Measurements from ENCODE around the gene TMEM63B.
A peak's percentile ranks its signal among the peaks of the same experiment; 100 is the strongest.
"Not testable (repeated sequence)": the region's sequence is repeated elsewhere in the genome, so short reads cannot be mapped to it uniquely, and the experiment has no call there.

The TMEM63B gene

GRCh38 chr6:44127186-44128019, at the start of gene TMEM63B, which contains the start of gene MRPL14:
TMEM63B (plus strand) TSS chr6:44127554; CDS start chr6:44134585, 7,031 bp downstream.
MRPL14 (minus strand) TSS chr6:44127452; CDS start chr6:44116611, 10,841 bp downstream.
- DNase-seq: peak; percentile 69

DNA sequence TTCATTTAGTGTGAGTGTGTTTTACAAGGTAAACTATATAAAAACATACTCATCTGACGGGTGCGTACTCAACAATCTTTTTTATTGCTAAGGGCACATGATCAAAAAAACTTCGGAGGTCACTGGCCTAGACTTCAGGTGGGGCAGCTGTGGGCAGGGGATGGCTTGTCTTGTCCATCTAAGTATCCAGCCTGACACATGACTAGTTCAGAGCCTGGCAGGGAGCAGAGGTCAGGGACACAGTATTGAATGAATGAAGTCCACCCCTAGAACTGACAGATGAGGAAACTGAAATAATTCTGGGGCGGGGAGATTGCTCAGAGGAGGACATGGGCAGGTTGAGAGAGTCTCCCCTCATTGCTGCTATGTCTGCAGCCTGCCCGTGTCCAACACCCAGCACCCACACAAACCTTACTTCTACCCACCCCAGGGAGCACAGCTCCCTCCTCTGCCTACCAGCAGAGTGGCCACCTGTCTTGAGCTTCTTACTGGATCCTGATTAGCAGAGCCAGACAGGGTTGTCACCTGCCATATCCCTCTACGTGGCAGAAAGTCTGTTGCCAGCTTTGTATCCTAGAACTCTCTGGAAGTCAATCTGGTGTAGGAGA, 49.0 kb upstream of the TMEM63B start:
- DNase-seq: no peak

DNA sequence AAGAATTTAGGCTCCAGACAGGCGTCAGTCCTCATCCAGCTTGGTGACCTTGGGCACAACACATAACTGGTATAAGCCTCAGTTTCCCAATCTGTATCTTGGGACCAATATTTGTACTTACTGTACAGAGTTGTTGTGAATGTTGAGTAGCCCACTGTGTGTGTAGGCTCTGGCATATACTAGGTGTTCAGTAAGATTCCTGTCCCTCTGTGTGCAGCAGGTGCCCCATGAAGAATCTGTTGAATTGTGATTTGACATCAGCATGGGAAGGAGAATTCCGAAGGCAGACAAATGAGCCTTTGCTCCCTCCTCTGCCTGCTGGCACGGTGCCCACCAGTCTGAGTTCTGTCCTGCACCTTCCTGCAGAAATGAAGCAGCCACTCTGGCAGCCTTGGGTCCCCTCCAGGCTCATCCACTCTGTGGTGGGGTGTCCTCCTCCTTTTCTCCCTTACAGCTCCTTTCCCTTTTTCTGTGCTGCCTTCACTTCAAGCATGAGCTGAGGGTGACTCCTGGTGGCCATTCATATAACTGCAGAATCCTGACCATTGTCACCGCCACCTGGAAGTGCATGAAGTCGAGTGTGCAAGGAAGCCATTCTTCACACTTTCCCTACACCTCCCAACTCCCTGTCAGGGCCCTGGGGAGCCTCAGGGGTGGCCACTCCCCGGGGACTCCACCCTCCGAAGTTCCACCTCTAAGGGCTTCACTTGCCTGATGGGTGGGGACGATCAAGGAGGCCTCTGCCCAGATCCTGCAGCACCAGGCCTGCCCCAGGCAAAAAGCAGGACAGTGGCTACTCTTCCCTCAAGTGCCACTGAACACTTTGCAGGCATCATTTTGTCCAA, 48.3 kb upstream of the TMEM63B start:
- no peak for DNase-seq

DNA sequence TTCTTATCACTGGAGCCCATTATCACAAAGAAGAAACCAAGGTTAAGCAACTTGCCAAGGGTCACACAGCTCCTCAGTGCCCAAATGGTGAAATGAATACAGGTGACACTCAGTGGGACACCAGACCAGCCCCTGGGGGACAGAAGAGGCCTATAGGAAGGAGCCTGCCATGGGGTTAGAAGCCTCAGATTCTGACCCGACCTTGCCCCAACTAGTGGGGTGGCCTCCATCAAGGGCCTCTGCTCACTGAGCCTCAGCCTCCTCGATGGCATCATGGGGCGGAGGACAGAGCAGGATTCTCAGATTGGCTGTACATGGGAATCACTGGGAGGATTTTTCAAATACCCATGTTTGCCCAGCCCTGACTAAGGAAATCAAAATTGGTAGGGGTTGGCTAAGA, 47.7 kb upstream of the TMEM63B start:
- no peak for DNase-seq

DNA sequence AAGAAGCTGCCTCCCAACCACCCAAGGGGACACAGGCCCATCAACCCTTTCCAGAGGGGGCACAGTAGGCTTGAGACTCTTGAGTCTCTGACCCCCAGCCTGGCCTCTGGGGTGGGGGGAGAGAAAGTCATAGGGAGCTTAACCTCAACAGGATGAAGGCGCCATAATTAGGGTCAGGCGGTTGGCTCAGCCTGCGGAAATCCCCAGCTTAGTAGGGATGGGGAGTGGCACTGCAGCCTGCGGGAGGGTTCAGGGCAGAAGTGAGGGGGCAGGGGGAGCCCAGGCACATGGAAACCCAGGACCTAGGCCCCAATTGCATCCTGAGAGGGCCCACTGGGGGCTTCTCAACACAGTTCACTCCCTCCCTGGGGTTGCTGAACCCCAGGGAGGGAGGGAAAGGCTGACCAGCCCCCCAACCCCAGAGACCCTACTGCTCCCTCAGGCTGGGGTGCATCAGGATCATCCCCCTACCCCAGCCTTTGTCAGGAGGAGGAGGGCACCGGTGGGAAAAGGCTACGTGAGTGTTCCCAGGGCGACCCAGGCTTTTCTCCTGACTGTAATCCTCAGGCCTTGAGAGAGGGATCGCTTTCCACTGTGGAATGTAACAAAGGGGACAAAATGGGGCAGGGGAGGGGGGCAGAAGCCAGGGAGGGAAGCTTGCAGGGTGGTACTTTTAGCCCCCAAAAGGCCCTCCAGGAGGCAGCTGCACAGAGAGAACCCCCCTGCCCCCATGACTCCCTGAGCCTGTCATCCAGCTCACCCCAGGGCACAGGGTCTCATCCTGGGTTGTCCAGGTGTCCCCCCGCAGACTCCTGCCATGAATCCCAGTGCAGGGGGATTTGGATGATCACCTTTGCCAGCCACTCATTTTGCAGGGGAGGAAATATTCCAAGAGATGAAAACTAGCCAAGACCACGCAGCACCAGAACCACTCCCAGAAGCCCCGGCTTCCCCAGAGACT, 46.5 kb upstream of the TMEM63B start:
- DNase-seq: no peak

DNA sequence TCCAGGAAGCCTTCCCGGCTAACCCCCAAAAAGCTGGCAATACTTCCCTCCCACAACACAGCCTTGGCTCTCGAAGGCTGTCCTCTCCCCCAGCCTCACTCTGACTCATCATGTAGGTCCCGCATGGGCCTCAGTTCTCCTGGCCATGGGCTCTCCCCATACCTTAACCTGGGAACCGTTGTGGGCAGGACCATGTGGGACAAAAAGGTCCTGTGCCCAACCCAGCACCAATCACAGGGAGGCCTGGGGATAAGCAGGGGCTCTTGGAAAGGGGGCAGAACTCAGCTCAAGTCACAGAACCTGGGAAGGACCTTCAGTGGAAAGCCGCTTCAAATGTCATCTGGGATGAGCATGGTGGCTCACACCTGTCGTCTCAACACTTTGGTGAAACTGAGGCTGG, 45.6 kb upstream of the TMEM63B start:
- no peak for DNase-seq

- DNase-seq: no peak
Observed at GRCh38 chr6:44082872-44083321, 44.5 kb upstream of the TMEM63B start.

GRCh38 chr6:44084231-44085014, 42.9 kb upstream of the TMEM63B start:
- DNase-seq: no peak

GRCh38 chr6:44085219-44085618, 42.1 kb upstream of the TMEM63B start:
- DNase-seq: no peak

GRCh38 chr6:44086931-44087574, 40.3 kb upstream of the TMEM63B start:
- no peak for DNase-seq

GRCh38 chr6:44087623-44088022, 39.7 kb upstream of the TMEM63B start:
- no peak for DNase-seq

DNA sequence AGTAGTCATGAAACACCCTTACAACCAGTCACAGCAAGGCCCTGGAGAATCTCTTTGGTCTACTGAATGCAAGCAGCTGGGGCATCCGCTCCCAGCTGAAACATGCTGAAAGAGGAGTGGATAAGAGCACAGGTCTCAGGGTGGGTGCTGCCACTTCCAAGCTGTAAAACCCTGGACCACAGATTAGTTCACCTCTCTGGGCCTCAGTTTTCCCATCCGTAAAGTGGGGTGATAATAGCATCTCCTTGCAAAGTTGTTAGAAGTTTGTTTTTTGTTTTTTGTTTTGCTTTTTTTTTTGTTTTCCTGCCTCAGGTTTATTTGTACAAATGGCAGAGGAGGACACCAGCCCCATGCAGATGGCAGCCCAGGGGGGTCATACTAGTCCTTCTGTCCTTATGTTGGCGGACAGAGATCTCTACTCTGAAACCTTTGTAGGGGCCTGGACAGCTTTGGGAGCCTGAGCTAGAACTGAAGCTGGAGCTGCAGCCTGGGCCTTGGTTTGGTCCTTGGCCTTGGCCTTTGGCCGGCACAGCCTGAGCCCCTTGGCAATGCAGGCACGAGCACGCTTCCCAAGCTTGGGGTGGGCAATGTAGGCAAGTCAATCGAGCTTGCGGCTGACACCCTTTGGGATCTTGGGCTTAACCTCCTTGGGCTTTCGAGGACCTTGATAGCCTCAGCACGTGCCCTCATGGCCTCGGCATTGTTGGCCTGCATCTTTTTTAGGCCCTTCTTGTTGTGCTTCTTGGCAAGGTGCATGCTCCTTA, 38.3 kb upstream of the TMEM63B start:
- no peak for DNase-seq

GRCh38 chr6:44090465-44090864, 36.9 kb upstream of the TMEM63B start:
- no peak for DNase-seq

- not testable (repeated sequence) for DNase-seq
Observed at GRCh38 chr6:44091356-44091755, 36.0 kb upstream of the TMEM63B start.

- no peak for DNase-seq
Observed at GRCh38 chr6:44091981-44092884, 35.1 kb upstream of the TMEM63B start.

DNA sequence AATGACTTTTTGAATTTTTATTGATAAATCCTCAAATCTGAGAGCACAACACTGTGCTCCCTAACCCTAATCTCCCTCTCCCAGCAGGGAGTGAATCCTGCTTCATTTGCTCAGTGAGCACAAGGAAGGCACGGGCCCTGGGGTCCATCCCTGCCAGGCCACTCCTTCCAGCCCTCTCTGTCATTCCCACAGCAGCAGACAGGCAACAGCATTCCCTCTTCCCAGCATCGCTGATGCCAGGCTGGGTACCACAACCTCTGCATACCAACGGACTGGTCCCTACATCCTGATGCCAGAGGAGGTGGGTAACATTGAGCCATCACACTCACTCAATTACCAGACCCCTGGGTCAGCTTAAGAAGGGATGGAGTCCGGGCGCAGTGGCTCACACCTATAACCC, 34.3 kb upstream of the TMEM63B start:
- DNase-seq: no peak

DNA sequence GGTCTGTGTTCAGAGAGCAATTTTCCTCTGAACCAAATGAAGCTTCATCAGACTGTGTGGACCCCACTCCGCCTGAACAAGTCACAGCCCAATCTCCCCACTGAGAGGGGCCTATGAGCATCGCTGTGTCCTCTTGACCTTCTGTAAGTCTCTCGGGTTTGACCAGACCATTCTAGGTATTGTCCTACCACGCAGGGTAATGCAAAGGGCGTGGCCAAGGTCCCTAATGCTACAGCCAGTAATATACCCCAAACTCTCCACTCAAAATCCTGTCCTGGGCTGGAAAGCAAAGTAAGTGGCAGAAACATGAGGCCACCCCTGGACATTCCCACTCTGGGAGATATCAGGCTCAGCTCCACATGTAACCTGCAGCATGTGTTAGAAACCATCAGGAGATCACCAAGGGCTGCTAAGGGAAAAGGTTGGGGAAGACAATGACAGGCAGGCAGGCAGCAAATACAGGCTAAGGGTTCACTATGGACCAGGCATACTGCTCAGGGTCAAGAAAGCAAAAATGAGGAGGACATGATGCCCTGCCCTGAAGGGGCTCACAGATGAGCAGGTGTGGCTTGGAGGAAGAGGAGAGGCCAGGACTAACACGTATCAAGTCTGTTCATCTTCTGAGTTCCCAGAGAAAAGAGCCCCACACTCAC, 33.5 kb upstream of the TMEM63B start:
- DNase-seq: no peak

Data from NCI-H446 treated with DMSO at 0.1 percent for 48 hours (cell line).